Measurements from ENCODE around the gene DTNBP1.

GRCh38 chr6:15653581-15653980 lies 9.2 kb downstream of the DTNBP1 start:
- TF ChIP-seq CTCF (IDR thresholded peaks at IDR 0.05; ENCODE audit: low read depth, low read length, poor library complexity, severe bottlenecking) (no peak), EZH2phosphoT487 (IDR thresholded peaks at IDR 0.05; ENCODE audit: borderline replicate concordance, low read length) (no peak)
